GM12874 (cell line): ENCODE results near the gene HADHB.

Experiments used
- TF ChIP-seq, protein P1 (sequence below): IDR thresholded peaks from 2 replicates; pipeline ENCODE4 v1.5.1; 2011; ENCODE audit warnings: low read depth, mild to moderate bottlenecking, control low read depth, low read length, moderate library complexity; ENCODE audit not compliant: insufficient read depth

The HADHB gene

DNA sequence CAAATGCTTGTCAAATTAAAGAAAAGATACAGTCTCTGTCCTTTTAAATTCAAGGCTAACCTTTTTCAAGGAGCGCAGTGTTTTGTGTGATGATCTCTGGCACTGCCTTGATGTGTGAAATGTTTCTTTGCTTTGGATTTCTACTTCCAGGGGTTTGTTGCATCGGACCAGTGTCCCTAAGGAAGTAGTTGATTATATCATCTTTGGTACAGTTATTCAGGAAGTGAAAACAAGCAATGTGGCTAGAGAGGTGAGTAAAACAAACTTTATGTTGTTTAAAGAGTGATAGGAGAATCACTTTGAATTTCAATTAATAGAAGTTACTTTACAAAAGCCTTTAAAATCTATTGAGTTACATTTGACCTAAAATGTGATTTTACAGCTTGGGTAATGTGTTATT lies 28.8 kb downstream of the HADHB start:
- TF ChIP-seq, protein P1, sequence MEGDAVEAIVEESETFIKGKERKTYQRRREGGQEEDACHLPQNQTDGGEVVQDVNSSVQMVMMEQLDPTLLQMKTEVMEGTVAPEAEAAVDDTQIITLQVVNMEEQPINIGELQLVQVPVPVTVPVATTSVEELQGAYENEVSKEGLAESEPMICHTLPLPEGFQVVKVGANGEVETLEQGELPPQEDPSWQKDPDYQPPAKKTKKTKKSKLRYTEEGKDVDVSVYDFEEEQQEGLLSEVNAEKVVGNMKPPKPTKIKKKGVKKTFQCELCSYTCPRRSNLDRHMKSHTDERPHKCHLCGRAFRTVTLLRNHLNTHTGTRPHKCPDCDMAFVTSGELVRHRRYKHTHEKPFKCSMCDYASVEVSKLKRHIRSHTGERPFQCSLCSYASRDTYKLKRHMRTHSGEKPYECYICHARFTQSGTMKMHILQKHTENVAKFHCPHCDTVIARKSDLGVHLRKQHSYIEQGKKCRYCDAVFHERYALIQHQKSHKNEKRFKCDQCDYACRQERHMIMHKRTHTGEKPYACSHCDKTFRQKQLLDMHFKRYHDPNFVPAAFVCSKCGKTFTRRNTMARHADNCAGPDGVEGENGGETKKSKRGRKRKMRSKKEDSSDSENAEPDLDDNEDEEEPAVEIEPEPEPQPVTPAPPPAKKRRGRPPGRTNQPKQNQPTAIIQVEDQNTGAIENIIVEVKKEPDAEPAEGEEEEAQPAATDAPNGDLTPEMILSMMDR = no peak

GRCh38 chr2:26274058-26274613 lies 29.4 kb downstream of the HADHB start:
- TF ChIP-seq, protein P1 = no peak

- TF ChIP-seq, protein P1 = no peak
These were observed 31.9 kb downstream of the HADHB start for GRCh38 chr2:26276484-26277227.

DNA sequence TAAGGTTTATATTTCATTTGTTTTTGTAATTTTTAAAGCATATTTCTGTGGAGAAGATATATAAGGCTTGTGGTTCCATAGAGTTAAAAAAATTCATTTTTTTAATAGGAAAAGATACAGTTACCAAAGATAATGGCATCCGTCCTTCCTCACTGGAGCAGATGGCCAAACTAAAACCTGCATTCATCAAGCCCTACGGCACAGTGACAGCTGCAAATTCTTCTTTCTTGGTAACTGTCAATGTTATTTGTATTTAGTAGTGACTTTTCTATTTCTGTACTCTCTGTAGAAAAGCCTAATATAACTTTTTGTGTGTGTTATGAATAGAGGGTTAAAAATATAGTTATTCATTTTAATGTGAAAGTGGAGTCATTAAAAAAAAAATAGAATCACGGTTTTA lies 35.1 kb downstream of the HADHB start:
- TF ChIP-seq, protein P1 = no peak

DNA sequence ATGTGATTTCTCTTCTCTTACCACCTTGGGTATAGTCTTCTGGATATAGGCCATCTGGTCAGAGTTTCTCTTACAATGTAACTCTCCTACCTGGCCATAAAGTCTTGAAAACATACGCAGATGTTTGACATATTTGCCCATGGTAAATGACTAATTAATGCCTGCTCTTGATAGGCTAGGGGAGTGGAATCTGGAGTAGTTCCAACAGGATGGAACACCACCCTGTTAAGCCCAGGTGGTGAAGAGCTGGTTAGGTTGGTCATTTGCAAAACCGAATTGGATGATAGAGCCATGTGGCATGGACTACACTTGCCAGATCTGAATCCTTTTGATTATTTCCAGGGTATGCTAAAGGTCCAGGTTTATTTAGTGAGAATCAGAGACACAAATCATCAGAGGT lies 36.5 kb downstream of the HADHB start:
- TF ChIP-seq, protein P1 = no peak

GRCh38 chr2:26283606-26284005 lies 38.9 kb downstream of the HADHB start:
- TF ChIP-seq, protein P1 = no peak

- TF ChIP-seq, protein P1 = no peak
These were observed 39.4 kb downstream of the HADHB start for GRCh38 chr2:26284132-26284531.
